NCI-H82 (cell line): ENCODE measurements around the gene SNRPE.

Experiments
- DNase-seq: peaks from one replicate; lab custom pipeline; 2025; lab: John Stamatoyannopoulos, UW

SNRPE gene

DNA sequence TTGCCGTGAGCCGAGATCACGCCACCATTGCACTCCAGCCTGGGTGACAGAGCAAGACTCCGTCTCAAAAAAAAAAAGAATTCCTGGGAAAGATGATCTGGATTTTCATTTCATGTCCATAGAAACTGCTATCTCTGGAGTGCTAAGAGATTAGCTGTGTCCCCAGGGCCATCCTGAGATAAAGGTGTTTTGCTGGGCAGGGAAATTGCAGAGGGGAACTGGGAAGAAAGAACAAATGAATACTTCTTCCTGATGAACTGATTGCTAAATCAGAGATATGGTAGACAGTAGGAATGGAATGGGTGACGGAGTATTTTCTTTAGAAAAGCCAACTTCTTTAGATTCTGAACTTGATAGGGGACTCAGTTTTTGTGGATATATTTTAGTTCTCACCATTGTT, 19.2 kb downstream of the SNRPE start:
- no peak for DNase-seq

DNA sequence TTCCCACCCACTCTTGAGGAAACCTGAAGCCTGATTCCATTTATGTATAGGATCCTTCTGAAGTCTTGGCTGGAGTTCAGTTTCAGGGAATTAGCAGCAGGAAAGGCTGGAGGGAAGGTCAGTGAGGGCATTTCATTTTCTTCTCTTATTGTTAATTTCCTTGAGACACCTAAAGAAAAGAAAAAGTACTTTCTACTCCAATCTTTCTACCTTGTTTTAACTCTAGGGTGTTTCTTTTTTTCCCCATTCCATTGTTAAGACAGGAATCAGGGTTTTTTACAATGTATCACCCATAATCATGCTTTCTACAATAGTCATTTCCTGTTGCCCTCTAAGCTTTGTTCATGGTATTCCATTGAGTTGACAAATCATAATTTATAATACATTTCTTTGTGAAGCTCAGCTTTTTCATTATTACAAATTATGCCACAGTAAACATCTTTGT, 27.4 kb downstream of the SNRPE start:
- DNase-seq, result no peak

DNA sequence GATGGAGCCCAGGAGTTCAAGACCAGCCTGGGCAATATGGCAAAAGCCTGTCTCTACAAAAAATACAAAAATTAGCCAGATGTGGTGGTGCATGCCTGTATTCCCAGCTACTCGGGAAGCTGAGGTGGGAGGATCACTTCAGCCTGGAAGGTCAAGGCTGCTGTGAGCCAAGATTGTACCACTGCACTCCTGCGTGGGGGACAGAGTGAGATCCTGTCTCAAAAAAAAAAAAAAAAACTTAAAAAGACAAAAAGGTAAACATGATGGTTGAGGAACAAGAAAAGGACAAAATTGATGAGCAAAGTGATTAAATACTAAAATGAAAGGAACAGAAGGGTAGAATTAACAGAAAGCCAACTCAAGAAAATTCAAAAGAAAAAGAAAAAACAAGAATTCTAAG, 30.6 kb downstream of the SNRPE start:
- DNase-seq, result no peak

DNA sequence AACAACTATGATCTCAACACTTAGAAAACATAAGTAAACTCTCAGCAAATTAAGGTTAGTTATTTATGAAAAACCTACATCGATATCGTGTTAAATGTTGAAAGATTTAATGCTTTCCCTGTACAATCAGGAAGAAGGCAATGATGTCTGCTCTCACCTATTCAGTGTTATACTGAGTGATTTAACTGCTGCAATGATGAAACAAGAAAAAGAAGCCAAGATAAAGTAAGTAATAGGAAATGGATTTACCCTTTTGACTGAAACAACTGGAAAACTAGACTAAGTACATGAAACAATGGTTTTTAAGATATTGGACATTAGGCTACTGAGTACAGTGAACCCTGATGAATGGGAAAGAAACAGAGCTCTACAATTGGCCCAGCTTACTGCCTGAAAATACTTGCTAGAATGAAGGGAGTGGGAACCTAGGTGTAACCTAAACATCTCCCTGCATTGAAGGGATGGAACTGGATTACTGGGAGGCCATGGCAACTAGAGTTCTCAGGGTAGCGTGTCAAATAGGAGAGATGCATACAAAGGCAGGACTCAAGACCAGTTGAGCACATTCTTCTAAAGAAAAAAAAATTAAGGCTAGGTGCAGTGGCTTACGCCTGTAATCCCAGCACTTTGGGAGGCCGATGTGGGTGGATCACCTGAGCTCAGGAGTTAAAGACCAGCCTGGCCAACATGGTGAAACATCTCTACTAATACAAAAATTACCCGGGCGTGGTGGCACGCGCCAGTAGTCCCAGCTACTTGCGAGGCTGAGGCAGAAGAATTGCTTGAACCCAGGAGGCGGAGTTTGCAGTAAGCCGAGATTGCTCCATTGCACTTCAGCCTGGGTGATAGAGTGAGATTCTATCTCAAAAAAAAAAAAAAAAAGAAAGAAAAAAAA, 37.3 kb downstream of the SNRPE start:
- no peak for DNase-seq

DNA sequence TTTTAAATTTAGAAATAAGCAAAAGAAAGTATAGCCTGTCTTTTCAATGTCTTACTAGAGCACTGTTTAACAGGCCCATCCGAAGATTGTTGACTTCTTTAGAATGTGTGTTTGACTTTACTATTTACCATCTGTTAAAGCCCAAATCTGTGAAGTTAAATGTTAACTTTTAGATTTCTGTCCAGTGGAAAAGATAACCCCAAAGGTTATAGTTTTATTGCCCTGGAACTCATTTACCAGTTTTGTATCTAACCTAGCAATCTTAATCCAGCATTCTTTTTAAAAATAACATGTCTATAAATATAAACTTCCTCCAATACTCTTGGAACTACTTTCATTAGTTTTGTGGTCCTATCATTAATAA, 37.9 kb downstream of the SNRPE start:
- no peak for DNase-seq

DNA sequence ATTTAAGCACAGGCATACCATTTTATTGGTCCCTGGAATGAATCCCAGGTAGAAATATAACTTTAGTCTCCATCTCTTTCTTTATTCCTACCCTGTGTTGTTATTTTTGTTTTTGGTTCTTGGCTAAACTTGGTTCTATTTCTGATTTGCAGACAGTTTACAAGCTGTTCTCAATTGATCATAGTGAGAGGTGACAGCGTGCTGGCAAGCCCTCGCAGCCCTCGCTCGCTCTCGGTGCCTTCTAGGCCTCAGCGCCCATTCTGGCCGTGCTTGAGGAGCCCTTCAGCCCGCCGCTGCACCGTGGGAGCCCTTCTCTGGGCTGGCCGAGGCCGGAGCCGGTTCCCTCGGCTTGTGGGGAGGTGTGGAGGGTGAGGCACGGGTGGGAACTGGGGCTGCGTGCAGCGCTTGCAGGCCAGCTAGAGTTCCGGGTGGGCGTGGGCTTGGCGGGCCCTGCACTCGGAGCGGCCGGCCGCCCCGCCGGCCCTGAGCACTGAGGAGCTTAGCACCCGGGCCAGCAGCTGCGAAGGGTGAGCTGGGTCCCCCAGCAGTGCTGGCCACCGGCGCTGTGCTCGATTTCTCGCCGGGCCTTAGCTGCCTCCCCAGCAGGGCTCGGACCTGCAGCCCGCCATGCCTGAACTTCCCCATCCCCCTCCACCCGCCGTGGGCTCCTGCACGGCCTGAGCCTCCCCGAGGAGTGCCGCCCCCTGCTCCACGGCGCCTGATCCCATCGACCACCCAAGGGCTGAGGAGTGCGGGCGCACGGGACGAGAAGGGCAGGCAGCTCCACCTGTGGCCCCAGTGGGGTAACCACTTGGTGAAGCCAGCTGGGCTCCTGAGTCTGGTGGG, 38.7 kb downstream of the SNRPE start:
- no peak for DNase-seq

DNA sequence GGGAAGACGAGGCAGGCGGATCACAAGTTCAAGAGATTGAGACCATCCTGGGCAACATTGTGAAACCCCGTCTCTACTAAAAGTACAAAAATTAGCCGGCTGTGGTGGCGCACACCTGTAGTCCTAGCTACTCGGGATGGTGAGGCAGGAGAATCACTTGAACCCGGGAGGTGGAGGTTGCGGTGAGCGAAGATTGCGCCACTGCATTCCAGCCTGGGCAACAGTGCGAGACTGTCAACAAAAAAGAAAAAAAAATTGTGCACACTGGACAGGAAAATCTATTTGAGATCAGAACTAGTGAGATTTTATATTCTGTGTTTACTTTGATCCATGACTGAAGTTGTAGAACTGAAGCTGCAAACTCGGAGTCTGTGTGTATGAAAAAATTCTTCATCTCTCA, 40.2 kb downstream of the SNRPE start:
- no peak for DNase-seq

DNA sequence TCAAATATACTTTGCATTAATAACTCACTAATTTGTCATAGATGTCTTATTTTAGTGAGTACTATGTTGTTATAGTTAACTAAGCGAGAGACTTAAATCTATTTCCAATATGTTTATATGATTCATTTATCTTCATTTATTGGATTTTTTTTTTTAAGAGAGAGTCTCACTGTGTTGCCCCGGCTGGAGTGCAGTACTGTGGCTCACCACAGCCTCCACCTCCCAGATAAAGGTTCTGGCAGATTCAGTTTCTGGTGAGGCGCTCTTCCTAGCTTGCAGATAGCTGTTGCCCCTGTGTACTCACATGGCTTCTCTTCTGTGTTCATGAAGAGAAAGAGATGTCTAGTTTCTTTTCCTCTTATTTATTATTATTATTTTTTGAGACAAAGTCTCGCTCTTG, 43.9 kb downstream of the SNRPE start:
- no peak for DNase-seq

DNA sequence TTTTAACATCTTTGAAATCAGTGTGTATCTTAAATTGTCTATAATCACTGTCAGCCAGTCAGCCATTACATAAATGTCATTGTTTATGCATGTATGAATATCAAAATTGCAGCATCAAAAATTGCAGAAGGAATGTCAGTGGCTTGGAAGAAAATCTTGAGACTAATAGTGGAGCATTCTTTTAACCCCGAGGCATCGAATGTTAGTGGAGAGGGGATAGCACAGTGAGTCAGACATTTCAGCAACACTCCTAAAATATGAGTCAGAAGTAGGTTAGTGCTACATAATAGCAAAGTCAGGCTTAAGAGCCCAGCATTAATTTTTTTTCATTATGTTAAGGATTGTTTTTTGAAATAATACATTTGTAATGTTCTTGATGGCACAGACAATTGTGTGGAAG, 45.5 kb downstream of the SNRPE start:
- no peak for DNase-seq

DNA sequence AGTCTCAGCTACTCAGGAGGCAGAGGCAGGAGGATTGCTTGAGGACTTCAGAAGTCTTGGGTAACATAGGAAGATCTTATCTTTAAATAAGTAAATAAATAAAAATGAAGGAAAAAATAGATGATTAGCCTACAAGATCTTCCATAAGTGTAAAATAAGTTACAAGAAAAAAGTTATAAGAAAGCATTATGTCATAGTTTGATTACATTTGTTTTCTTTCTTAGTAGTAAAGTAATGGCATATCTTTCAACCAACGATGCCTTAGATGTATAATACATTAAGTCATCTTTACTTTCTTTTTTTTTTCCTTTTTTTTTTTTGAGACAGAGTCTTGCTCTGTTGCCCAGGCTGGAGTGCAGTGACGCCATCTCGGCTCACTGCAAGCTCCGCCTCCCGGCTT, 46.5 kb downstream of the SNRPE start:
- DNase-seq, result no peak

DNA sequence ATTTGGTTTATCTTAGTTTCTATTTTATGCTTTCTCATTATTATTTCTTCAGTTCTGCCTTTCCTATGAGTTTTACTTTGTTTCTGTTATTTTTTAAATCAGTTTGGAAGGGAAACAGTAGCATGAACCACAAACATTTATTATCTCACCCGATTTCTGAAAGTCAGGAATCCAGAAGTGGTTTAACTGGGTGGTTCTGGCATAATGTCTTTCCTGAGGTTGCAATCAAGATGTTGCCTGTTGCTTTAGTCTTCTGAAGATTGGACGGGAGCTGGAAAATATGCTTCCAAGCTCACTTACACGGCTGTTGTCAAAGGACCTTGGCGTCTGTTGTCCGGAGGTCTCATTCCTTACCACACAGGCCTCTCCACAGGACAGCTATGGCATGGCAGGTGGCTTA, 50.4 kb downstream of the SNRPE start:
- DNase-seq, result no peak

DNA sequence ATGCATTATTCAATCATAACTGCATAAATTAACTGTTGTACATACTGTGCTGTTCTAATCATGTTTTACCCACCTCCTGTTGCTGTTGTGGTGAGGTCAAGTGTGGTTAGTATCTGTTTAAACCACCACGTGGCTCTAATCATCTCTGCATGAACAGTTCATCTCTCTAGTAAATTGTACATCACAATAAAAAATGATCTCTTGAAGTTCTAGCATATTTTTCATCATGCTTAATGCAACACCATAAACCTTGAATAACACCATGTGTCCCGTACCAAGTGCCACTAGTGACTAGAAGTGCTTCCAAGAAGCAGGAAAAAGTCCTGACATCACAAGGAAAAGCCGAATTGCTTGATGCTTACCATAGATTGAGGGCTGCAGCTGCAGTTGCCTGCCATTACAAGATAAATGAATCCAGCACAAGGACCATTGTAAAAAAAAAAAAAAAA, 51.7 kb downstream of the SNRPE start:
- DNase-seq, result no peak

DNA sequence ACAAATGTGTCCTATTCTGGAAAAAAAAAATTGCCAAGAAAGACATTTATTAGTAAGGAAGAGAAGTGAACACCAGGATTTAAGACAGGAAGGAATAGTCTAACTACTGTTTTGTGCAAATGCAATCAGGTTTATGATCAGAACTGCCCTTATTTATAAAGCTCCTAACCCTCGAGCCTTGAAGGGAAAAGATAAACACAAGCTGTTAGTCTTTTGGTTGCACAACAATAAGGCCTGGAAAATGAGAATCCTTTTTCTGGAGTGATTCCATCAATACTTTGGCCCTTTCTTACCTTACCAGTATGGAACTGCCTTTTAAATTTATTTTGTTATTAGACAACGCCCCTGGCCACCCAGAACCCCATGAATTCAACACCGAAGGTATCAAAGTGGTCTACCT, 52.9 kb downstream of the SNRPE start:
- no peak for DNase-seq

DNA sequence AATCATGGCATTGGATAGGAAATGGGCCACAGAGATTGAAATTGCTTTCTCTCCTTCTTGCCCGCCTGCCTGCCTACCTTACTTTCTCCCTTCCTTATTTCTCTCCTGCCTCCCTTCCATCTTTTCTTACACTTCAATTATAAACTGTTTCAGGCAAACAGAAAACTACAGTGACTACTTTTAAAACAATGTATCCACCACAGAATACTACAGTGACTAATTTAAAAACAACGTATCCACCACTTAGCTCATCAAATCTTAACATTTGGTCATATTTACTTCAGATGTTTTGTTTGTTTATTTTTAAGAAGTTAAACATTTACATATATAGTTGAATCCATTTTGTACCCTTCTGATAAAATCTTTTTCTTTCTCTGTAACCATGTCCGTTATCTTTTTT, 54.4 kb downstream of the SNRPE start:
- no peak for DNase-seq

DNA sequence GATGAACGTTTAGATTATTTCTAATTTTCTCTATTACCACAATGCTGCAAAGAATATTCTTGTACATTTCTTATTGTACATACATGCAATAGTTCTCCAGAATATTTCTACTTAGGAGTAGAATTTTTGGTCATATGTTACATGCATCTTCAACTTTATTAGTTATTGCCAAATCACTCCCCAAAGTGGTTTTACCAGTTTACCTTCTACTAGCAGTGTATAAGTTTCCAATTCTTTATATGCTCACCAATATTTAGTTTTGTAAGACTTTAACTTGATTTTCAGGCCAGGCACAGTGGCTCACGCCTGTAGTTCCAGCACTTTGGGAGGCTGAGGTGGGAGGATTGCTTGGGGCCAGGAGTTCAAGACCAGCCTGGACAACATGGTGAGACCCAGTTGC, 55.4 kb downstream of the SNRPE start:
- no peak for DNase-seq
